ENCODE results near the gene WFDC5.

WFDC5 gene

DNA sequence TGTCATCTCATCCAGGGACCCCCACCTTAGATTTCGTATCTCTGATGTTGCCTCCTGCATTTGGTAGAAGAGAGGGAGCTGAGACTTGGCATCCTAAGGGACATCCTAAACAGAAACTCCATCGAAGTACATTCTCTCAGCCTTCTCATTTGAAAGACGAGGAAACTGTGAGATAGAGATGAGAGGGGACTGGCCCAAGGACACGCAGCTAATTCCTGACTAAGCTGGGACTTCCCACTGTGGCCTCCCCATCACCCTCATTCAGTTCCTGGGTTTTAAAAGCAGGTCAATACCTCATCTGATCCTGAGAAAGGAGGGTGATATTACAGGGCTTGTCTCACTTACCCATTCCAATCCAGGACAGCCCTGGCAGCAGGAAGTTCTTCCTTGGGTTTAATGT lies 855 bp upstream of the WFDC5 start:
- no peak for DNase-seq

DNA sequence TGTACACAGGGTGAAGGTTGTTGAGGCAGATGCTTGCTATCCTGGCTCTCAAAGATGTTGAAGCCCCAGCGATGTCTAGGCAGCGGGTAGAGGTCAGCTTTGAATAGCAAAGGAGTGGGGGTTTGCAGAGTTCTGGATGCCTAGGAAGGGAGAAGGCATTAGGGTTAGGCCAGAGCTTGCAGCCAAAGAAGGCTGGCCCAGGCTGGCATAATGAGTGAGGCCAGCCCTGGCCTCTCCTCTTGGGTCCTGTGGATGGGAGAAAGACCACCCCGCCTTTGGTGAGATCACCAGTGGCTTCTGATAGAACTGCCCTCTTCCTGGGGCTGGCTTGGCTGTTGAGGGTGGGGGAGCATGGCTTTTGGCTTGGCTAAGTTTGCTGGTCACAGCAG lies 406 bp upstream of the WFDC5 start:
- DNase-seq: no peak

DNA sequence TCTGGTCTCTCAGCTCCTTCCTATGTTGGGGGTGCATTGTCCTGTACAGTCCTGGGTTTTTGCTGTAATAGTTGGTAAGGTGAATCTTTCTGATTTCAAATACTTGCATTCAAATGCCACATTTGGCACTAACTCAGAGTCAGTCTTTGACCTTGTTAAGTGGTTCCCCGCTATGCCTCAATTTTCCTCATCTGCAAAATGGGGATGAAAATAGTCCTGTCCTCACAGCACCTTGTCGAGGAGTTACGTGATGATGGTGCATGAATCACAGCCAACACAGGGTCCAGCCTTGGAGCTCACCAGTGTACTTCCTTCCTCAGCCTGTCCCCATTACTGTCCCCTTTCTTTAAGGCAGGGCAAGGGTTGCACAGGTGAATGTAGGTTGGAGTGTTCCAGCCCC lies 1.1 kb downstream of the WFDC5 start:
- DNase-seq: no peak

DNA sequence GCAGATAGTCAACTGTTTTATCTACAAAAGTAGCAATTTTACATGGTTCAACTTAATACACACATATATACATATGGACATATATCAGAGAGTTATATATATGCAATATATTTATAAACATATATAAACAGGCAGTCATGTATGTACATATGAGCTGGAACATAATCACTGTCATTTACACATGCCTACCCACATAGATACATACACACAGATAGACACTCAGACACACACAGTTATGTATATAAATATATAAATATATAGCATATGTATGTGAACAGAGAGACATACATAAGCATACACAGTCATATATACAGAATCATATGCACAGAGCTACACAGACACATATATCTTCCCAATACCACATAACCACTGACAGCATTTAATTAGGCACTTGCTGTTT lies 2.2 kb downstream of the WFDC5 start:
- DNase-seq: no peak

DNA sequence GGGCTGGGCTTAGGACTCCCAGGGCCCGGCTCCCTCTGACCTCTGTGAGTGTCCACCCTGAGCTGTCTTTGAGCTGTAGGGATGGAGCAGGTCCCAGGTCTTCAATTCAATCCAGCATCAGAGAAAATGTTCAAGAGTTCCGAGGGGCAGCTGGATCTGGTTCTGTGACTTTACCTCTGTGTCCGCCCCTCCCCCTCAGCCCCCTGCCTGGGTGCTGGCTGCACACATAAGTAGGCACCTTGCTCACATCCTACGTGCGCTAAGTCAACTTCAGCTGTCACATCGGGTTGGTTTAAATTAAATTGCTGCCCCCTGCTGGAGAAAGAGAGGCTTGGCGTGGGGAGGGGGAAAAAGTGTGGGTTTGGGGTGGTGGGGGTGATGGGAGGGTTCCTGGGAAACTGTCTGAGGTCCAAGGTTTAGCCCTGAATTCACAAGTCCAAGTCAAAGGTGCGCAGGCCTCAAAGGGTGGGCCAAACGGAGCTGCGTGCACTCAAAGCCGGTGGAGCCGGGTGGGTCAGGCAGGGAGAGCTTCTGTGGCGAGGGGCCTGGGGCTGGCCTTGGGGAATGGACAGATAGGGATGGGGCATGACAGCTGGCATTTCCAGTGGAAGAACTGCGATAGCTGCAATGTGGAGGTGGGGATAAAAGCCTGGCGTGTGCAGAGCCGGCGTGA lies 3.0 kb downstream of the WFDC5 start:
- DNase-seq: peak in 2 of 56 donors; percentile 4 to 7

DNA sequence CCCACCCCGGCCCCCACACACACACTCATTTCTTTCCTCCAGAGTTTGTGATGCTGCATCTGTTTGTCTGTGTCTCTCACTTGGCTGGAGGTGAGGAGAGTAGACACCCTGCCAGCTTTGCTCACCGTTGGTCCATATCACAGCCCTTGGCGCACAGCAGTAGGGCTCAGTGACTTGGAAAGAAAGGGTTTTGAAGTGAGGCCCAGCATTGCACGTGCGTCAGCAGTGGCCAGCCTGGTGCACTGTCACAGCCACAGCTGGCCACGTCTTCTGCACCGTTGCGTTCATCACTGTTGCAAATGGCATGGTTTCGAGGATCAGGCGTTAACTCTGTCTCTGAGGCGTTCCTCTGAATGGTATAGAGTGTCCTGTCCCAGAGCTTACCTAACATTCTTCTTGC lies 3.7 kb downstream of the WFDC5 start:
- no peak for DNase-seq

DNA sequence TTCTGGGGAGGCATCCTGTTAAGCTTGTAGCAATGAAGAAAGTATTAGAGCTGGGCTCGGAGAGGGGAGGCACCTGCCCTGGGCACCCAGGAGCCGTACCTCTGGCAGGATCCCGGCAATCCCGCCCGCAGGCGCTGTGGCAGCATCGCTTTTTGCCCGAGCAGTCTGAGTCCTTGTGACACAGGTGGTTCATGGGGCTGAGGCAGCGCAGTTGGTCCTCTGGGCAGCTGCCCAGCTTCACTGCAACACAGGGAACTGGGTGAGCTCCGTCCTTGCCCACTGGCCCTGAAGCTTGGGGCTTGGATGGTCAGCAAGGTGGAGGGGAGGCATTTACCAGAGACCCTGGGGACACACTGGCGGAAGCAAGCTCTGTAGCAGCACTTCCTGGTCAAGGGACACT lies 4.7 kb downstream of the WFDC5 start:
- no peak for DNase-seq

DNA sequence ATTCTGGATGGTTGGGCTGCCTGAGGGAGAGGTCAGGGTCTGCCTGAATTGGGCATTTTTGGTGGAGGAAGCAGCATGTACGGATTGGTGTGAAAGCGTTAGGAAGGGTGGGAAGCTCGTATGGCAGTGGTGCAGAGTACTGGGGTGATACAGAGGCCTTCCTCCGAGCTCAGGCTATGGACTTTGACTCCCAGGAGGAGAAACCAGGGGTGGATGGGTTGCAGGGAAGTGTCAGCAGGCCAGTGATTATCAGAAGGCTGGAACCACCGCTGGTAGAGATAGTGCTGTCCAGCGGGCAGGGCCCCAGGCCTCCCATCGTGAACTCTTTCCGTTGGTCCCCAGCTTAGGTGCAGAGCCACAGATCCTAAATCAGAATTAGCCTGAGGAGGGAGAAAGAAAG lies 5.3 kb downstream of the WFDC5 start:
- DNase-seq: no peak

DNA sequence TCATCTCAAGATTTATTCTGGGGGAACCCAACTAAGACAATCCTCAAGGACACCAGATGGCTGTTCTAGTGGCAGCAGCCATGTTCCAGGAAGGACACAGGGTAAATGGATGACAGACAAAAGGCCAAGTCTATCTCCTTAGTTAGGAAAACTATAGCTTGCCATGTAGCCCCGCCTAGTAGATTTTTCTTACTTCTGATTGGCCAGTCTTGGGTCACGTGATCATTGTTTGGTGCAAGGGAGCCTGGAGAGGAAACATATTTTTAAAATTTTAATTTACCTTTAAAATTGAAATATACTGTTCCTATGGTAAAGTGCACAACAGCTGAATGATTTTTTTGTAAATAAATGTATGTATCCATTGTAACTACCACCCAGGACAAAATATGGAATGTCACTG lies 9.7 kb downstream of the WFDC5 start:
- DNase-seq: no peak

DNA sequence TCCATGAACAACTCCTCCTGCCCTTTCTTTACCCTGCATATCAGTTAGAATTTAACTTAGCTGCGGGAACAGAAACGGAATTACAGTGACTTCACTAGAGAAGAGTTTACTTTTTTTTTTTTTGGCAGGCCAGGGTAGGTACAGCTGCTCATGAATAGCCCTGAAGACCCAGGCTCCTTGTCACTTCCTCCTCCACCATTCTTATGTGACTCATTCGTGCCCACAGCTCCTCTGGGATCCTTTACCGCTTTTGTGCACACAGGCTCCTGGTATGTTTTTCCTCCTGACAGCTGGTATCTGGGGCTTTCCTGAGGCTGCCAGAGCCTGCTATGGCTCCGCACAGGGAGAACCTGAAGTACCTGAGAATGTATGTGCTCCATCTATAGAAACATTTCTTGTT lies 10.2 kb downstream of the WFDC5 start:
- no peak for DNase-seq

DNA sequence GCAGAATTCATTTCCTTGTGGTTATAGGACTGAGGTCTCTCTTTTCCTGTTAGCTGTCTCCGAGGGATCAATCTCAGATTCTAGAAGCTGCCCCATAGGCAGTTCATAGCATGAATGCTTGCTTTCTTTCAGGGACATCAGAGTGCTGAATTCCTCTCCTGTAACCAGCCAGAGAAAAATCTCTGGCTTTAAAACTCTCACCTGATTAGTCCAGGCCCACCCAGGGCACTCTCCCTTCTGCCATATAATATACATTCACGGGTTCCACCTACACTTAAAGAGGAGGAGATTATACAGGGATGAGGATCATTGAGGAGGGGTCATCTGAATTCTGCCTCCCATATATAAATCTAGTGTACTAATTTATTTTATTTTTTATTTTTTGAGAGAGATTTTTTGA lies 11.9 kb downstream of the WFDC5 start:
- DNase-seq: no peak

DNA sequence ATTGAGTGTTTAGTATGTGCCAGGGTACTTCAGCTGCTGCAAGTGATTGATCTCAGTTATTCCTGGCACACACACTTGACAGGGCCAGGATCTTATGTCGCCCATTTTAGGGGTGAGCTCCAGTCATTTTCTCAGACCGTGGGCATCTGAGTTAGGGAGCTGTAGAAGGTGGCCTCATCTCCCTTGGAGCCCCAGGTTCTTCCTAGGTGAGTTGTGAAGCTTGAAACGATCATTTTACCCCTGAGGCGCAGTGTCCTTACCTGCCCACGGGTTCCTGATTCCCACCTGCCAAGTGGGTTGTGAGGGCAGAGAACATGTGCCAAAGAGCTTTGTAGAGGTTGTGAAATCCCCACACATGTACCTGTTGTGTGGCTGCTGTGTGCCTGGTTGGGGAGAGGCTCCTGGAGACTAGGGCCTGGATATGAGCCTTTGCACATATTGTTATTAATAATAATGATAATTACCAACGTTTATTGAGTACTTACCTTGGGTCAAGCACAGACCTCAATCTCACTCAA lies 13.6 kb downstream of the WFDC5 start:
- DNase-seq: no peak

DNA sequence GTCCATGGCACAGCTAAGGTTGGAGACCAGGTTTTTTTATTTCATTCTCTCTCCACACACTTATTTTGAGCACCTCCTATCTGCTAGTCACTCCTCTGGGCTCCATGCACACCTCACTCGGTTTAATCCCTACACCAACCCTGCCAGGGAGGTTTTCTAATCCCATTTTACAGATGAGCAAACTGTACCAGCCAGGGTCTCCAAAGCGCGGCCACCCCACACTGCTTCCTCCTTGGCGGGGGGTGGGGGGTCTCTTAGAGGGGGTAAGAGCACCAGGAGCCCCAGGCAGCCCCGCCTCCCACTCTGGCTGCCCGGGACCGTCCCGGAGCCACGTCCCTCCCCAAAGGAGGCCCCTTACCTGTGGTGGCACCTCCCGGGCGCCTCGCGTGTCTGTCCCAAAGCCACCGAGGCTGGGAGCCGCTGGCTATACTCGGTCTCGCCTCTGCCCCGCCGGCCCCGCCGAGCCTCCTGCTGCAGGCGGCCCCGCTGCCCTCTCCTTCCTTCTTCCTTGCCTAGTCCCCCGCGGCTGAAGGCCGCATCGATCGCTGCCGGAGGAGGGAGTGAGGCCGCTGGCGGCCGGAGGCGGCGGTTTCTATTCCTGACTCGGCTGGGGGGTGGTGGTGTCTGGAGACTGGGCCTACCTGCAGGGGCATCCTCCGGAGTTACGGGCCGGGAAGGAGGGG lies 14.3 kb downstream of the WFDC5 start, which contains the start of gene KCNS1:
Gene KCNS1, minus strand, starts transcription at position 565 of the 683 bp plus-strand sequence. CDS start 1,891 bp downstream, outside the sequence.
- no peak for DNase-seq

DNA sequence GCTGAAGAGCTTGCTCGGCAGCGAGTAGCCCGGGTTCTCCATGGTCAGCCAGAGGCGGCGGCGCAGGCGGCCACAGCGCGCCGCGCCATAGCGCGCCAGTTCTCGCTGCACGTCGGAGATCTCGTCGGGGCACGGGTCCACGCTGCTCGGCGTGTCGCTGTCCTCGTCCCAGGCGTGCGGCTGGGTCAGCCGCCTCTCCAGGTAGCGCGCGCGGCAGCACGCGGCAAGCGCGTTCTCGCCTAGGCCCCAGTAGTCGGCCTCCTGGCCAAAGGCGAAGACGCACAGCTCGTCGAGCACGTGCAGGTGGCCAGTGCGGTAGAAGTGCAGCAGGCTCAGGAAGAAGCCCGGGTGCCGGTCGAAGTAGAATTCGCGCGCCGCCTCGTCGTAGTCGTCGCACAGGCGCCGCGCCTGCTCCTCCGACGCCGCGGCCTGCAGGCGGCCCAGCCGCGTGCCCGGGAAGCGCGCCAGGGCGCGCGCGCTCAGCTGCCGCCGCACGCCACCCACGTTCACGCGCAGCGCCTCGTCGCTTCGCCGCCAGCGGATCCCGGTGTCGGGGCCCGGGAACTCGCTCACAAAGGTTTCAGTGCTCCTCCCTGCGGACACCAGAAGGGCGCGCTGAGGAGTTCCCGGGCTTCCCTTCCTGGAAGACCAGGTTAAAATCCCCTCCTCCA lies 16.7 kb downstream of the WFDC5 start:
- DNase-seq: peak in 9 of 56 donors; percentile 12 to 48 (median 23)

DNA sequence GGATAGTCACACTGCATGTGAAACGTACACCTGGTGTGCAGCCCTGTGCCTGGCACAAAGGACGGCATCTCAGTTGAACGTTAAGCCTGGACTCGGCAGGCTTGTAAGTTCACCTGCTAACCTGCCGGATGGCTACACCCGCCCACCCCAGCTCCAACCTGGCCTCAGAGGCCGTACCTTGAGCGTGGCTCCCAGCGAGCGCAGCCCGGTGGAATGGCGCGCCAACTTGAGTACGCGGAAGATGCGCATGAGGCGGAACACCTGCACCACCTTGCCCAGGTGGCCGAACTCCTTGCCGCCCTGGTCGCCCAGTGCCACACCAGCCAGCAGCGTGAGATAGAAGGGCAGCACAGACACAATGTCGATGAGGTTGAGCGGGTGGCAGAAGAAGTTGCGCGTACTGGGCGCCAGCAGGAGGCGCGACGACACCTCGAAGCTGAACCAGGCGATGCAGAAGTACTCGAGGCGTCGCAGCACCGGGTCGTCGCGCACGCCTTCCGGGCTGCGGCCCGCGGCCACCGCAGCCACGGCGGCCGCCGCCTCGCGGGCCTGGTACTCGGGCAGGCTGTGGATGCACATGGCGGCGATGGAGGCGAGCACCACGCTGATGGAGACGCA lies 17.4 kb downstream of the WFDC5 start:
- DNase-seq: peak in 2 of 56 donors; percentile 9 to 12

DNA sequence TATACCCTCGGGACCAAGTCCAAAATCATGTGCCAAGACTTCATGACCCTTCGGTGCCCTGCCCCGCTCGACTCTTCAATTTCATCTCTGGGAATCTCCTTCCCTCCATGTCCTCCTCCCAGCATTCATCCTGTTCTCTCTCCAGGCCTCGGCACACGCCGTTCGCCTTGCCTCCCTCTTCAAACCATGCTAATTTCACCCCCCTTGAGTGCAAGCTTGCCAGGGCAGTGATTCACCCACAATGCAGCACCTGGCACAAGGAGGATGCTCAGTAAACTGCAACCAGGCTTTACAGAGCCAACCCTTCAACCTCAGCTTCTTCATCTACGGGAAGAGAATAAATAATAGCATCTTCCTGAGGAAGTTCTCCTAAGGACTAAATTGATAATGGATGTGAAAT lies 18.2 kb downstream of the WFDC5 start:
- no peak for DNase-seq

DNA sequence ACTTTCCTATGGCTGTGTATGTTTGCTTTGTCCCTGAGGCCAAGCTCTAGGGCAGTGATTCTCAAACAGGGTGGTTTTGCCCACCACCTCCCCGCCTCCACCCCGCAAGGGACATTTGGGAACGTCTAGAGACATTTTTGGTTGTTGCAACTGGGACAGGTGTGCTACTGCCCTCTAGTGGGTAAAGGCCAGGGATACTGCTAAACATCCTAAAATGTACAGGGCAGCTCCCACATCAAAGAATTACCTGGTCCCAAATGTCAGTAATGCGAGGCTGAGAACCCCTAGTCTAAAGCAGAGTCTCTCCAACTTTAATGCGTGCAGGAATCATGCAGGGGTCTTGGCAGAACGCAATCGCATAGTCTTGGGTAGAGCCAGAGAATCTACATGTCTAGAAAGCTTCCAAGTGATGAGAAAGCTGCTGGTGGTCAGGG lies 19.2 kb downstream of the WFDC5 start:
- peak in 44 of 56 donors; percentile 7 to 64 (median 32) for DNase-seq

DNA sequence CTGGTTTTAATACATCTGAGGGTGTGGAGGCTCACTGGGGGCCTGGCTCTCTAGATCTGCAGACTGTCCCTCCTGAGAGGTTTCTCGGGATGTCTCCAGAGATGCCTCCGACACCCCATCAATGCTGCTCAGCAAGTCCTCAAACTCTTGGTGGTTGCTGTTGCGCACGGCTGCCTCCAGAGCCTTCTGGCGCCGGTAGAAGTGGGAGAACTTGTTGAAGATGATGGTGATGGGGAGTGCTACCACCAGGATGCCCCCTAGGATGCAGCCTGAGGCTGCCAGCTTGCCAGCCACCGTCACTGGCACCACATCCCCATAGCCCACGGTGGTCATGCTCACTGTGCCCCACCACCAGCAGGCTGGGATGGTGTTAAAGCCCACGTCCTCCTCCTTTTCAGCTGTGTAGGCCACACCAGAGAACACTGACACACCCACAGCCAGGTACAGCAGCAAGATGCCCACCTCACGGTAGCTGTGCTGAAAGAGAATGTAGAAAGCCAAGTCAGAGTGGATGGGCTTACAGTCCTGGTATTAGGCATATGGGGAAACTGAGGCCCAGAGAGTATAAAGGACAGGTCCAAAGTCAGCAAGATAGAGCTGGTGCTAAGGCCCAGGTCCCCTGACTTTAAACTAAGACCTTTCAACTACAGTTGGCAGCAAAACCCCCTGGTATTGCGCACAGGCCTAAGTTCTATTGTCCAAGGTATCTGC lies 20.0 kb downstream of the WFDC5 start:
- DNase-seq: no peak

DNA sequence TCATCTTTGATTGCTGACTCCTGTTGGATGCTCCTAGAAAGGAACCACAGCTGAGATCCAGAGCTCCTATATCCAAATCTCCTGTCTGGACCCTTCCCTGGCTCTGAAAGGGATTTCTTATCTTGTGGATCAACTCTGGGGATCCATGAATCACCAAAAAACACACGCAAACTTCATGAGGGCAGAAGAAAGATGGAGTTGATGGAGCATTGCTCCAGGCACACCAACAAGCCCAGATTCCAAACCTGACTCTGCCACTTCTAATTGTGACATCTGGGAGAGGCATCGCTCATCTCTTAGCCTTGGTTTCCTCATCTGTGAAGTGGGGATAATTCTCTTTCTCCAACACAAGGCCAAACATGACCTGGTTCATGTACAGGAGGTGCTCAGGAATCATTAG lies 20.8 kb downstream of the WFDC5 start:
- DNase-seq: no peak

DNA sequence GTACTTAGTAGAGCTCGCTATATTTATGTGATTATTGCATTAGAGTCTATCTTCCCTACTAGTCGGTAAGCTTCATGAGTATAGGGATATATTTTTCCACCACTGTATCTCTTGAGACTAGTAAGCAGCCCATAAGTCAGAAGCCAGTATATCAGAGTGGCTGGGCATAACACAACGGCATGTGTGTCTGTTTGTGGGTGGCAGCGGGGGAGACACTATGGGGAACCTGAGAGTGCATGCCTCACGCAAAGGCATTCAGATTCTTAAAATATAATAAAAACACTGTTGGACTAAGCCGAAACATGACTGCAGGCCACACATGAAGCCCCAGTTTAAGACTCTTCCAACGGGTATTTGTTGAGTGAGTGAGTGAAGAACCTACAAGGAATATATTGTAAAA lies 22.1 kb downstream of the WFDC5 start:
- no peak for DNase-seq

DNA sequence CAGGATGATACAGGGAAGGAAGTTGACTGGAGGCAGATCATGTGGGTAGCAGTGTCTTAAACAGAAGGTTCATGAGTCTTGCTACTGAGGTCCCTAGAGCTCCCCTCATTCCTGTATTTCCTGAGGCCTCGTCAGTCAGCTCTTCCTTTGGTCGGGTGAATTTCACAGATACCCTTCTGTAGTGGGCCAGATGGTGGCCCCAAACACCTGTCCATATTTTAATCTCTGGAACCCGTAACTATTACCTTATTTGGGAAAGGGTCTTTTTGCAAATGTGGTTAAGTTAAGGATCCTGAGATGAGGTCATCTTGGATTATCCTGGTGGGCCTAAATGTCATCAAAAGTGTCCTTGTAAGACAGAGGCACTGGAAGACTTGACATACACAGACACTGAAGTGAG lies 23.6 kb downstream of the WFDC5 start:
- no peak for DNase-seq

All from nucleus accumbens (tissue), 56 donors.